Measurements from ENCODE around the gene DCD.

Gene DCD

DNA sequence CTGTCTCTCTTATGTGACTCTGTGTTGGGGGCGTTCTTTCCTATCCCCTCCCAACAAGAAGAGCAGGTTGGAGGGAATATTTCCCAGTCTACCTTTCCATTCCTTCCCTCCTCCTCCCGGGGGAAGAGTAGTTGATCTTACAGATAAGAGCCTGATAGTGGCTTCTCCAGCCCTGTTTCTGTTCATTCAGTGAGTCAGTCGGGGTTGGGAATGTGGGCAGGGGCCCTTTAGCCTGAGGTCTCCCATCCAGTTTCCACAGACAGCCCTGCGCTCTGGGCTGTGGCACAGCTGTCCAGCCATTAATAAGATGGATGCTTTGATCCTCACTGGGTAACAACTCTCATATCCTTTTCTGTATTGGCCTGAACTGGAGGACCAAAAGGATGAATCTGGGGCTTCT is 41.6 kb downstream of the DCD start:
- no peak for DNase-seq (ENCODE audit: low read depth)

DNA sequence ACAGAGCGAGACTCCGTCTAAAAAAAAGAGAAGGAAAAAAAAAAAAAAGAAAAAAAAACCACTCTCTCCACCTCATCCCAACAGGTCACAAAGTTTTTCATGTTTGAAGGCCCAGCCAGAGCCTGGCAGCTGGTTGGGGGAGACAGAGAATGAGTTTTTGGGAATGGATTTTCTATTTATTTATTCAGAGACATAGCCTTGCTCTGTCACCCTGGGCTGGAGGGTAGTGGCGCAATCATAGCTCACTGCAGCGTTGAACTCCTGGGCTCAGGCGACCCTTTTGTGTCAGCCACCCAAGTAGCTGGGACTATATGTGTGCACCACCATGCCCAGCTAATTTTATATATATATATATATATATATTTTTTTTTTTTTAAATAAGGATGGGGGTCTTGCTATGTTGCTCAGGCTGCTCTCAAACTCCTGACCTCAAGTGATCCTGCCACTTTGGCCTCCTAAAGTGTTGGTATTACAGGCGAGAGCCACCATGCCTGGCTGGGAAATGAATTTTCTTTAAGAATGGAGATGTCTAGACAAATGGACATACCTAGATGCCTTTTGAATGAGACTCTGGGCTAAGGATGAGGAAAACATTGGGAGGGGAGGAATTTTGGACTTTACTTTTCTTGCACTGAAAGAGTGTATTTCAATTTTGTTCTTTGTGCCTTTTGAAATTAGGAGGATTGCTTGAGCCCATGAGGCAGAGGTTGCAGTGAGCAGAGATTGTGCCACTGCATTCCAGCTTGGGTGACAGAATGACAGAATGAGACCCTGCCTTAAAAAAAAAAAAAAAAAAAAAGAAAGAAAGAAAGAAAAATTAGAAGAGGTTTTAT is 42.8 kb downstream of the DCD start:
- no peak for DNase-seq (ENCODE audit: low read depth)

DNA sequence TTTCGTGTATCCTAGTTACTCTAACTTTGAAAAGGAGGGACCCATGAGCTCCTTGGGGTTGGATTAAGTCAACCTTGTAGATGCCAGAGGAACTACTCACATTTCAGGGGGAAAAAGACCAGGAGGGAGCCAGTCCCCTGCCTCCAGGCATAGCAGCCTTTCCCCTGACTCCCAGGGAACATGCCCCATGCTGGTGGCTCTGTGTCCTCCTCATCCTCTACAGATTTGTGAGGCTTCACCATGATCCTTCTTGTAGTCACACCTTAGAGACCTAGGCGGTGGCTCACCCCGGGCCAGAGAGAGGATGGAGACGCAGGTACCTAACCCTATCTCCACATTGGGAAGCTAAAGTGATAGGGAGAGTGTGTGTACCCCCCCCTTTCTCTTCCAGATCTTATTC is 43.7 kb downstream of the DCD start:
- DNase-seq (ENCODE audit: low read depth), result no peak

DNA sequence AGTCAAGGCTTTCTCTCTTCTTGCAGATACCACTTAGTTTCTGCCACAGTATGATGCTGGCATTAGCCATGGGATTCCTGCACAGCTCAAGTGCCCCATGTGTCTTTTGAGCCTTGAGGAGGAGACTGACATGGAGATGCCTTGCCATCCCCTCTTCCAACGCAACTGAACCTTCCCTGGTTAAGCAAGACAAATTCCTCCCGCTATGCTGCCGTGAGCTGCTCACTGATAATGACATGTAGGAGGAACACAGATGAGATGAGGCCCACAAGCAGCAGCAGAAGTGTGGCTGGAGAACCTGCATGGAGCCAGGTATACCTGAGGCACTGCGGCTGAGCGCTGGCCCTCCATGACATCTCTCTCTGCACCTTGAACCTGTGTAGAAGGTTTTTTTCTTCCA is 44.3 kb downstream of the DCD start:
- no peak for DNase-seq (ENCODE audit: low read depth)

DNA sequence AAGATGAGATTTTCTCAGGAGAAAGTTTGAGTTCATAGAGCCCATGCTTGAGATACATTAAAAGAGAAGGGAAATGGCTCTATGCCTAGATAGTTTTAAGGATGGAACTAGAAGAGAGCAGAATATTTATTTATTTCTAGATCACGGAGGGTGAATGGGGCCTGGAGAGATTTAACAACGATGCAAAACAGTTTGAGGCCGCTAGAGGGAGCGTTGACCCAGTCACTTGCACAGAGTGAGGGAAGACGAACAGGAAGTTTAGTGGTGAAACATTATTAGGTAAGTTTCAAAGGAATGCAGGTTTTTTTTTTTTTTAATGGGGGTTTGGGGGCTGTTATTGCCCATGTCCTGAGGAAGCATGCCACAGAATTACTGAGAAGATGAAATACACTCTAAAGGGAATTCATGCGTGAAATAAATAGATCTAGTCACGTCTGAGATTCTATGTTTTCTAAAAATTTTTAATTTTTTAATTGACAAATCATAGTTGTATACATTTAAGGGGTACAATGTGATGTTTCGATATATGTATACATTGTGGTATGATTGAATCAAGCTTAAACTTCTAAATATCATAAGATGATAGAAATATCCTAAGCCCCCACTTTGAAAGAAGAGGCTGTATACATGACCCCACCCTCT is 44.9 kb downstream of the DCD start:
- peak; percentile 47 for DNase-seq (ENCODE audit: low read depth)

DNA sequence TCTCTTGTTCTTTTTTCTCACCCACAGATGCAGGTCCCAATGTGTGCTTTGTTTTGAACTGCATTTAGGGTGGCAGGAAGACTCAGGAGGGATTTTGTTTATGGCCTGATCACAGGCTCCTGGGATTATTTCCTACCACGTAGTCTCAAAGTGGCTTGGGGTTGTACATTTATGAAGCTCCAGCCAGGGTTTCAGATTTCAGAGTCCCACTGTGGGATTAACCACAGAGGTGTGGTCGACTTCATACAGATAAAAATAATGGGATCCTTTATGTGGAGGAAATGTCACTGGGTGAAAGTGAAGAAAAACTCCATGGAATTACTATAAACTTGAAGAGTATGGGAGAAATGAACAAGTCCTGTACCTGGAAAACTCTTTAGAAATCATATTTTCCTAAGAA is 45.5 kb downstream of the DCD start:
- DNase-seq (ENCODE audit: low read depth), result no peak

DNA sequence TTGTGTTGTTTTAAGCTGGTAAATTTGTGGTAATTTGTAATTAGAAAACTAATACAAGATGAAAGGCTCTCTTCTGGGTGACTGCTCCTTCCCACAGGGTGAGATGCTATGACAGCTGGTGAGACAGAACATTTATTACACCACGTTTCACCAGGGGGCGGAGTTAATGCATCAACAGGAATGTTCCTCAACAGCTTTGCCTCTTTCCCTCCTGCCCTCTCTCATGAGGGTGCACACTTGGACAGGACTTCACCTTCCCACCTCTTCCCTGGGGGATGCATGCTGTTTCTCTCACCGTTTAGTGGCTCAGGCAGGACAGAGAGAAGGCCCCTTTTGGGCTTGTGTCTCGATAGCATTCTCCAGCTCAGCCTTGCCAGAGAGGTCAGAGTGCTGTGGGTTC is 46.3 kb downstream of the DCD start:
- no peak for DNase-seq (ENCODE audit: low read depth)

DNA sequence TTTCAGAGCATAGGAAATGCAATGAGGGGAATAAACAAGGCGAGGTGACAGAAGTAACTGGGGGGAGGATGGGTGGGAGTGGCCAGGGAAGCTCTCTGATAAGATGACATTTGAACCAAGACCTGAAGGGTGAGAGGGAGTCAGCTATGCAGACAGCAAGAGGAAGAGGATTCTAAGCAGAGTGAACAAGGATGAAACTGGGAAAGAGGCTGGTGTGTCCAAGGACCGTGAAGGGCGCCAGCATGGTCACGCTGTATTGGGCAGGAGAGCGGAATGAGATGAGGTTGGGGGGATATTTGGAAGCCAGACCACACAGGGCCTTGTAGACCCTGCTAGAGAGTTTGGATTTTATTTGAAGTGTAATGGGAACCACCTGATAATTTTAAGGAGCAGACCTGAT is 49.2 kb downstream of the DCD start:
- no peak for DNase-seq (ENCODE audit: low read depth)

DNA sequence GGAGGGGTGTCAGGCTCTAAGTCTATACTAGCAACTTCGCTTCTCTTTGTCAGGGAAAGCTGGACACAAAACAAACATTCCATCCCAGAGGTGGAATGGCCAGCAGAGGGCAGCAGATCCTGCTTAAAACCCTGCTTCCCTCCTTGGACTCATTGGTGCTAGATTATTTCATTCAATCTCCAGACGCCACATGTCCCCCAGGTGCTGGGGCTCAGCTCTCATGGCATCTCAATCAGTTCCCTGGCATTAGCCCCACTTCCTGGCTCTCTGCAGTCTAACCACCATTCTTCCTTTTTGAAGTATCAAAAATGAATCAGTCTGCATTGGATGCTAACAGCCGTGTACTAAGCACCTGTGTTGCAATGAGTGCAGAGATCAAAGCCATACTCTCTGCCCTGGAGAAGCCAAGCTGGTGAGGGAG is 51.6 kb downstream of the DCD start:
- DNase-seq (ENCODE audit: low read depth), result peak; percentile 44

DNA sequence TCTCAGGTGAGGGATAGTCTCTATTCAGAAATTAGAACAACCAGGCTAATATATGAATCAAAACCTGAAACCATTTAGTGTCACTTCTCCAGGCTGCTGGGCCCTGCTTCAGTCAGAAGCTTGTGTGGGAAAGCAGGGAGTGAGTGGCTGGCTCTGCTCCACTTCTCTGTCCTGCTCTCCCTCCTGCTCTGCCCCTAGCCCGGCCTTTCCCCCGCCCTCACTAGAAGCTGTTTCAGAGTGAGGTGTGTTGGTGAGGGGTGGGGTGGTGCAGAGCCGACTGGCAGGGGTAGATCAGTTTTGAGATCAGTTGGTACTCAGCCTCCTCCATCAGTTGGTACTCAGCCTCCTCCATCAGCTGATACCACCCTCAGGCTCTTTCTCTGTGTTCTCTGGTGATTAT is 52.7 kb downstream of the DCD start:
- DNase-seq (ENCODE audit: low read depth), result no peak

All from stromal cell of bone marrow (primary cell).